WTC11 (cell line): ENCODE measurements around the gene UBE2E1. TPM values are rescaled to one million over a fixed set of nuclear protein-coding genes. Genes with fewer than 3 reads are reported as not detected.

Experiments
- ATAC-seq: fragments of 200-7000 bp; cut with Tn5 transposase; 2 replicates; pipeline ENCODE4 v1.10.0; 2021; ENCODE audit warnings: mild to moderate bottlenecking, moderate library complexity
- CTCF ChIA-PET: fragments of 300-600 bp; sonication (Branson Sonifier 250); formaldehyde crosslinking; loops from one replicate; lab custom pipeline; 2021; ENCODE audit warnings: antibody characterized with exemption; lab: Charles Lee
- POLR2A ChIA-PET: fragments of 350-600 bp; sonication (Branson Sonifier 250); formaldehyde crosslinking; loops from one replicate; lab custom pipeline; 2021; ENCODE audit warnings: antibody characterized with exemption; lab: Charles Lee
- DNase-seq: peaks from one replicate; pipeline ENCODE4 v3.0.0; 2021; ENCODE audit warnings: low spot score
- H3K27ac Mint-ChIP-seq: 2 replicates; pipeline ENCODE4 v1.8.0; 2021; ENCODE audit warnings: mixed read lengths
- H3K27me3 Mint-ChIP-seq: 2 replicates; pipeline ENCODE4 v1.8.0; 2021; ENCODE audit warnings: low read depth, mild to moderate bottlenecking, moderate library complexity, mixed read lengths
- H3K36me3 Mint-ChIP-seq: 2 replicates; pipeline ENCODE4 v1.8.0; 2021; ENCODE audit warnings: mixed read lengths
- H3K4me1 Mint-ChIP-seq: 2 replicates; pipeline ENCODE4 v1.8.0; 2022; ENCODE audit warnings: mixed read lengths
- H3K4me3 Mint-ChIP-seq: 2 replicates; pipeline ENCODE4 v1.8.0; 2021; ENCODE audit warnings: mild to moderate bottlenecking, moderate library complexity, mixed read lengths
- H3K9me3 Mint-ChIP-seq: 2 replicates; pipeline ENCODE4 v1.8.0; 2021; ENCODE audit warnings: mixed read lengths
- ATF3 ChIP-seq: sonication (generic); formaldehyde crosslinking; conservative IDR thresholded peaks from 2 replicates; pipeline ENCODE4 v1.8.1; 2022; ENCODE audit warnings: mild to moderate bottlenecking, missing genetic modification reagents
- CREB1 ChIP-seq: sonication (generic); formaldehyde crosslinking; IDR thresholded peaks from 2 replicates; pipeline ENCODE4 v1.8.0; 2023; ENCODE audit warnings: mild to moderate bottlenecking, missing genetic modification reagents
- CREM ChIP-seq: sonication (generic); formaldehyde crosslinking; IDR thresholded peaks from 2 replicates; pipeline ENCODE4 v1.8.1; 2022; ENCODE audit warnings: mild to moderate bottlenecking, missing genetic modification reagents, moderate library complexity
- CTCF ChIP-seq: fragments of 200-600 bp; IDR thresholded peaks from 2 replicates; pipeline ENCODE4 v1.8.0; 2022; ENCODE audit warnings: antibody characterized with exemption
- FOXJ3 ChIP-seq: sonication (generic); formaldehyde crosslinking; IDR thresholded peaks from 2 replicates; pipeline ENCODE4 v1.9.0; 2021; ENCODE audit warnings: missing genetic modification reagents, mild to moderate bottlenecking, borderline replicate concordance
- GABPB1 ChIP-seq: sonication (generic); formaldehyde crosslinking; IDR thresholded peaks from 2 replicates; pipeline ENCODE4 v1.8.1; 2023; ENCODE audit warnings: mild to moderate bottlenecking, missing genetic modification reagents
- JAZF1 ChIP-seq: fragments of 250-450 bp; sonication (Bioruptor Pico); IDR thresholded peaks from 2 replicates; pipeline ENCODE4 v1.9.0; 2021; ENCODE audit warnings: moderate library complexity, mild to moderate bottlenecking, inconsistent platforms
- MLX ChIP-seq: sonication (generic); formaldehyde crosslinking; IDR thresholded peaks from 2 replicates; pipeline ENCODE4 v1.8.1; 2023; ENCODE audit warnings: mild to moderate bottlenecking, missing genetic modification reagents, moderate library complexity
- NFE2L1 ChIP-seq: sonication (generic); formaldehyde crosslinking; IDR thresholded peaks from 2 replicates; pipeline ENCODE4 v1.8.1; 2023; ENCODE audit warnings: missing genetic modification reagents
- NR2C2 ChIP-seq: sonication (generic); formaldehyde crosslinking; IDR thresholded peaks from 2 replicates; pipeline ENCODE4 v1.8.0; 2022; ENCODE audit warnings: mild to moderate bottlenecking, missing genetic modification reagents
- PRDM15 ChIP-seq: sonication (generic); formaldehyde crosslinking; IDR thresholded peaks from 2 replicates; pipeline ENCODE4 v1.8.0; 2022; ENCODE audit warnings: missing genetic modification reagents
- RORB ChIP-seq: fragments of 250-450 bp; sonication (Bioruptor Pico); IDR thresholded peaks from 2 replicates; pipeline ENCODE4 v1.9.0; 2021; ENCODE audit warnings: mild to moderate bottlenecking
- TCF7 ChIP-seq: sonication (generic); formaldehyde crosslinking; IDR thresholded peaks from 2 replicates; pipeline ENCODE4 v1.8.0; 2022; ENCODE audit warnings: mild to moderate bottlenecking, low read depth, missing genetic modification reagents, moderate library complexity
- USF1 ChIP-seq: sonication (generic); formaldehyde crosslinking; IDR thresholded peaks from 2 replicates; pipeline ENCODE4 v1.8.0; 2022; ENCODE audit warnings: mild to moderate bottlenecking, missing genetic modification reagents
- ZMAT4 ChIP-seq: fragments of 250-450 bp; sonication (Bioruptor Pico); IDR thresholded peaks from 2 replicates; pipeline ENCODE4 v1.9.0; 2021; ENCODE audit warnings: mild to moderate bottlenecking
- ZNF138 ChIP-seq: sonication (generic); formaldehyde crosslinking; conservative IDR thresholded peaks from 2 replicates; pipeline ENCODE4 v1.8.1; 2022; ENCODE audit warnings: mild to moderate bottlenecking, moderate library complexity, missing genetic modification reagents
- ZNF219 ChIP-seq: sonication (generic); formaldehyde crosslinking; IDR thresholded peaks from 2 replicates; pipeline ENCODE4 v1.8.0; 2023; ENCODE audit warnings: missing genetic modification reagents, mild to moderate bottlenecking, borderline replicate concordance
- ZNF232 ChIP-seq: sonication (generic); formaldehyde crosslinking; IDR thresholded peaks from 2 replicates; pipeline ENCODE4 v1.8.0; 2022; ENCODE audit warnings: mild to moderate bottlenecking, missing genetic modification reagents
- ZNF281 ChIP-seq: sonication (generic); formaldehyde crosslinking; IDR thresholded peaks from 2 replicates; pipeline ENCODE4 v1.8.0; 2023; ENCODE audit warnings: mild to moderate bottlenecking, missing genetic modification reagents
- ZNF512 ChIP-seq: sonication (generic); formaldehyde crosslinking; IDR thresholded peaks from 2 replicates; pipeline ENCODE4 v1.8.1; 2022; ENCODE audit warnings: missing genetic modification reagents, borderline replicate concordance
- total RNA-seq: library from RNA; stranded (reverse); gene quantifications from 3 replicates; pipeline ENCODE4 v1.2.3, GENCODE V29; 2021

UBE2E1 gene
- total RNA-seq, 1 experiment from 2014 or later, result 121 TPM

GRCh38 chr3:23886311-23886710, 80.6 kb downstream of the UBE2E1 start:
- Mint-ChIP-seq H3K4me1 (peaks cover 4% of the 10 kb centered on the region; the same call in 1 of the 2 replicates), H3K4me3 (no peak overlapping the region), H3K36me3 (peaks cover 24% of the 10 kb centered on the region), H3K27me3 (no peaks in the 10 kb centered on the region), H3K9me3 (peaks cover 6% of the 10 kb centered on the region), H3K27ac (peak overlapping the region; percentile 80)
- ChIA-PET POLR2A (no interaction called here), CTCF (no interaction called here)
- DNase-seq, result no peak
- no peak for TF ChIP-seq PRDM15 (CRISPR knock-in tag)
- TF ChIP-seq ZNF138 (CRISPR knock-in tag), result no peak
- no peak for TF ChIP-seq GABPB1 (CRISPR knock-in tag)
- TF ChIP-seq TCF7, result no peak
- no peak for TF ChIP-seq ZNF232 (CRISPR knock-in tag)
- TF ChIP-seq NFE2L1 (CRISPR knock-in tag), result no peak
- TF ChIP-seq ZMAT4 (CRISPR knock-in tag), result no peak
- no peak for TF ChIP-seq CREM (CRISPR knock-in tag)
- no peak for TF ChIP-seq RORB
- no peak for TF ChIP-seq CREB1
- no peak for TF ChIP-seq USF1
- TF ChIP-seq FOXJ3 (CRISPR knock-in tag), result no peak
- TF ChIP-seq MLX (CRISPR knock-in tag), result no peak
- ATAC-seq, result no peak

GRCh38 chr3:23888617-23889228, 83.0 kb downstream of the UBE2E1 start:
- no peak for ATAC-seq
- POLR2A ChIA-PET, result interaction anchor here (1.1 kb wide), 1 partner anchor 28 kb away, joined by 8 read pairs; the partner anchor contains the start of genes NKIRAS1 and RPL15
- Mint-ChIP-seq H3K27me3 (no peaks in the 10 kb centered on the region), H3K36me3 (peaks cover 10% of the 10 kb centered on the region; the same call in 1 of the 2 replicates), H3K4me3 (no peak overlapping the region), H3K9me3 (no peaks in the 10 kb centered on the region), H3K27ac (no peak overlapping the region), H3K4me1 (peaks cover 22% of the 10 kb centered on the region)
- DNase-seq, result no peak
- TF ChIP-seq JAZF1 (no peak), ZNF219 (CRISPR knock-in tag) (no peak), ZNF512 (CRISPR knock-in tag) (no peak), NR2C2 (no peak), ATF3 (CRISPR knock-in tag) (no peak), ZNF281 (CRISPR knock-in tag) (no peak), CTCF (0 out of 2 replicates have a peak, but pooled peaks have one; percentile 42)
- CTCF ChIA-PET, result interaction anchor here (0.5 to 1.4 kb wide), 30 partner anchors 9 to 909 kb away, joined by 3 to 15 read pairs (median 4); partner anchors contain the start of genes NKIRAS1 and RPL15
